T47D (cell line): ENCODE results near the gene CAND2.

Experiments used
- DNase-seq, 2 experiments: peaks; one replicate each; pipeline versions ENCODE4 v3.0.0 to v3.0.0-alpha.2; 2011 to 2012; ENCODE audit warnings: low read depth in 1 of 2, low spot score in 1 of 2
- JUND ChIP-seq: IDR thresholded peaks from 2 replicates; pipeline ENCODE4 v1.6.1; 2012; ENCODE audit warnings: low read depth
- in situ Hi-C: cut with HindIII; loops from 2 replicates; pipeline ENCODE4 v1.10.0; 2016; ENCODE audit warnings: low sequenced_read_pairs, low pct_unique_long_range_greater_than_20kb

CAND2 gene

DNA sequence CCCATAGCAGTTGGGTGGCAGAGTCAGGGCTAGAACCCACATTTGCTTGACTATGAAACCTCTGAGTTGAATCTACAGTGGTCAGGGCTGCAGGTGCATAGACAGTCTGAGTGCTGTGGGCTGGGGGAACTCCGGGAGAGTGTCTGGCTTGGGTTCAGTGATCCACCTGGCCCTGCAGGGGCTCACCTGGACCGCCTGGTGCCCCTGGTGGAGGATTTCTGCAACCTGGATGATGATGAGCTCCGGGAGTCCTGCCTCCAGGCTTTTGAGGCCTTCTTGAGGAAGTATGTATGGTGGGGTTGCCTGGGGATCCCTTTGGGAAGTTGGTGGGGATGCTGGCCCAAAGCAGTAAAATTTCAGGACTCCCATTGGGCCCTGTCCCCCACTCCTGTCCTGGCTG is 16.3 kb downstream of the CAND2 start:
- TF ChIP-seq JUND: no peak
- in situ Hi-C loops: no loop called here
- DNase-seq: no peak

DNA sequence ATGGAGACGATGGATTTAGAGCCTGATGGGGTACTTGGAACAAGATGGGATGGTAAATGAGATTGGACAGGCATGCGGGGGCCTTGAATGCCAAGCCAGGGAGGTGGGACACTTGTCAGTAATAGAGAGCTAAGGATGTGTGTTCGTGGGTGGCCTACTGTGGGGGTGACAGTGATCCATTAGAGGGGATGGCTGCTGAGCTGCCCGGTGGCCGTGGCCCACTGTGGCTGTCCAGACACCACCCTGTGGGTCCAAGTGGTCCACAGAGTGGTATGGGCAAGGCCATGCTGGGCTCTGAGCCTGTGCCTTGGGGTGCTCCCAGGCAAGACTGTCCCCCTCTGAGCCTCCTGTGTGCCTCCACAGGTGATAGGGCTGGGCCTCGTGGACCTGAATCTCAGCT is 17.5 kb downstream of the CAND2 start:
- no peak for DNase-seq
- TF ChIP-seq JUND: no peak
- in situ Hi-C loops: no loop called here

DNA sequence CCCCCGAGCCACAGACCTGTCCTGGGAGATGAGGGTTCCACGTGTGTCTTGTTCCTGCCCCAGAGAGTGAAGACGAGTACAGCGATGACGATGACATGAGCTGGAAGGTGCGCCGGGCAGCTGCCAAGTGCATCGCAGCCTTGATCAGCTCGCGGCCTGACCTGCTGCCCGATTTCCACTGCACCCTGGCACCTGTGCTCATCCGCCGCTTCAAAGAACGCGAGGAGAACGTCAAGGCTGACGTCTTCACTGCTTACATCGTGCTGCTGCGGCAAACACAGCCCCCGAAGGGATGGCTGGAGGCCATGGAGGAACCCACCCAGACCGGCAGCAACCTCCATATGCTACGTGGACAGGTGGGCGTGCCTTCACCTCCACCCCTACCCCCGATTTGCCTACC is 18.6 kb downstream of the CAND2 start:
- DNase-seq: no peak
- in situ Hi-C loops: no loop called here
- no peak for TF ChIP-seq JUND

DNA sequence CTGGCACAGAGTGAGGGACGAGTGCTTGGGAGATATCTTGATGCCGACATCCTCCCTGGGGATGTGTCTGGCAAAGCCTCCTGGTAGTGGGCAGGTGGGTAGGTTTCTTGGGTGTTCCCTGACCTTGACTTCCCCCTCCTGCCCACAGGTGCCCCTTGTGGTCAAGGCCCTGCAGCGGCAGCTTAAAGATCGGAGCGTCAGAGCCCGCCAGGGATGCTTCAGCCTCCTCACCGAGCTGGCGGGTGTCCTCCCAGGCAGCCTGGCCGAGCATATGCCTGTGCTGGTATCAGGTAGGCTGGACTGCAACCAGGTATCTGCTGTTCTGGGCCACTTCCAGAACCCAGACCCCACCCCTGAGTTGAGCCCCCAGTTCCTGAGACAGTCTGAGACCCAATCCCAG is 19.2 kb downstream of the CAND2 start:
- TF ChIP-seq JUND: no peak
- in situ Hi-C loops: no loop called here
- DNase-seq: no peak

DNA sequence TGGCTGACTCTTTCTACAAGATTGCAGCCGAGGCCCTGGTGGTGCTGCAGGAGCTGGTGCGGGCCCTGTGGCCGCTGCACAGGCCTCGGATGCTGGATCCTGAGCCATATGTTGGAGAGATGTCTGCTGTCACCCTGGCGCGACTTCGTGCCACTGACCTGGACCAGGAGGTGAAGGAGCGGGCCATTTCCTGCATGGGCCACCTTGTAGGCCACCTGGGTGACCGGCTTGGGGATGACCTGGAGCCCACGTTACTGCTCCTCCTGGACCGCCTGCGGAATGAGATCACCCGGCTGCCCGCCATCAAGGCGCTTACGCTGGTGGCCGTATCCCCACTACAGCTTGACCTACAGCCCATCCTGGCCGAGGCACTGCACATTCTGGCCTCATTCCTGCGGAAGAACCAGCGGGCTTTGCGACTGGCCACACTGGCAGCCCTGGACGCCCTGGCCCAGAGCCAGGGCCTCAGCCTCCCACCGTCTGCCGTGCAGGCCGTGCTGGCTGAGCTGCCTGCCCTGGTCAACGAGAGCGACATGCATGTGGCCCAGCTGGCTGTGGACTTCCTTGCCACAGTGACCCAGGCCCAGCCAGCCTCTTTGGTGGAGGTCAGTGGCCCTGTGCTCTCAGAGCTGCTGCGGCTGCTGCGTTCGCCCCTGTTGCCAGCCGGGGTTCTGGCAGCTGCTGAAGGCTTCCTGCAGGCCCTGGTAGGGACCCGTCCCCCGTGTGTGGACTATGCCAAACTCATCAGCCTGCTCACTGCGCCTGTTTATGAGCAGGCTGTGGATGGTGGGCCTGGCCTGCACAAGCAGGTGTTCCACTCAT is 20.3 kb downstream of the CAND2 start:
- in situ Hi-C loops: no loop called here

DNA sequence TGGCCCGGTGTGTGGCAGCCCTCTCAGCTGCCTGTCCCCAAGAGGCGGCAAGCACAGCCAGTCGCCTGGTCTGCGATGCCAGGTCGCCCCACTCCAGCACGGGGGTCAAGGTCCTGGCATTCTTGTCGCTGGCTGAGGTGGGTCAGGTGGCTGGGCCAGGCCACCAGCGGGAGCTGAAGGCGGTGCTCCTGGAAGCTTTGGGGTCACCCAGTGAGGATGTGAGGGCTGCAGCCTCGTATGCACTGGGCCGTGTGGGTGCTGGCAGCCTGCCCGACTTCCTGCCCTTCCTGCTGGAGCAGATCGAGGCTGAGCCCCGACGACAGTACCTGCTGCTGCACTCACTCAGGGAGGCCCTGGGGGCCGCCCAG is 20.8 kb downstream of the CAND2 start:
- no peak for TF ChIP-seq JUND
- in situ Hi-C loops: no loop called here
- DNase-seq: no peak

More for the DNA sequence above, 20.3 kb downstream of the CAND2 start:
- no peak for DNase-seq
- no peak for TF ChIP-seq JUND

DNA sequence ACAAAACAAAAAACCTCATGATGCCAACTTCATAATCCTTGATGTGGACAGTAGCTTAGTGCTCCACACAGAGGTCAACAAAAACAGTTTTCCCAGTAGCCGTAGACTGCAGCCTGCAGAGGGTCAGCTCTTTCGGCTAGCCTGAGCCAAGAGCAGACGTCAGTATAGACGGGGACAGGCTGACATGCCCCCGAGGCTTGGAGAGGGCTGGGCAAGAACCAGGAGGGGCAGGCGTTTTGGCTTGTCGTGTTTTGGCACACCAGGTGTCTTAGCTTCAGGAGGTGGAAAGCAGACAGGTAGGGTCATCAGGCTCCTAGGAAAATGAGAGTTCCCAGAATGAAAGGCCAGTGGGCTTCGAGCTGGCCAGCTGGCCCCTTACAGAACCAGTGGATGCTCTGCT is 21.8 kb downstream of the CAND2 start:
- no peak for TF ChIP-seq JUND
- in situ Hi-C loops: no loop called here
- no peak for DNase-seq

DNA sequence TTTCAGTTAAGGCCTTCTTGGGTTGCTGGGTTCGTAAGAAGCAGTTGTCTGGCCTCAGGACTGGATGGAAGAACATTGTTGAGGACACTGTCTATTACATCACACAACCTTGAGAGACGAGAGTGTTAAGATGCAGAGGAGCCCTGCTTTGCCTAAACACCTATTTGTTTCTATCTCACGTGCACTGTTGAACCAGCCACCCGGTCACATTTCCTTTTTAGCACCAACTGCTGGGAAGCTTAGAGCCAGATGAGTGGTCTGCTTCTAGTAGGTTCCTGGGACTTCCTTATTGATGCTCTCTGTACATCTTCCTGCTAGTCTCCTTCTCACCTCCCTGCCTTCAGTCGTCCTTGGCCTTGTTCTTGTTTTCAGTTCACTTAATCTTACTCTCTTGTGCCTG is 22.3 kb downstream of the CAND2 start:
- in situ Hi-C loops: no loop called here
- no peak for TF ChIP-seq JUND
- no peak for DNase-seq

DNA sequence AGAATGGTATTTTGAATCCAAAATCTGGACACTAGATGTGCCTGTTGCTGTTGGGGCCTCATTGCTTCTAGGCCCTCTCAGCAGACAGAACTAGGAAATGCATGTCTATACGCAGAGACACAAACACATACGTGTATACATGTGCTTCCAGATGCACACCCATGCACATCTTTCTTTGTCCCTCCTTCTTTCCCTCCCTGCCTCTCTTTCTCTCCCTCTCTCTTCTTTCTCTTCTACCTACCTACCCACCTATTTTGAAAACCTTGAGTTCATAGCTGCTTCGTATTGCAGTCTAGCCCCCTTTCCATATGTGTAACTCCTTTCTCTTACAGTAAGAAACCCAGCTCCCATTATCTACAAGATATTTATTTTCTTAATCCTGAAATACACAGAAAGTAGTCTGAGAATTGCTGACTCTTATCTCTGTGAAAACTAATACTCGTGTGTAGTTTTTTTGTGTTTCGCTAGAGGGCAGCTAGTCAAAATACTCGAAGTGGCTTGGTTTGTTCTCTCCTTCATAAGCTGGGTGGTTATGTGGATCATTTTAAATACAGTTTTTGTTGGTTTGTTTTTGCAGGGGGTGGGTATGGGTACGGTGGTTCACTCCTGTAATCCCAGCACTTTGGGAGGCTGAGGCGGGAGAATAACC is 26.4 kb downstream of the CAND2 start:
- in situ Hi-C loops: no loop called here
- peak; percentile 34 to 68 for DNase-seq
- no peak for TF ChIP-seq JUND

DNA sequence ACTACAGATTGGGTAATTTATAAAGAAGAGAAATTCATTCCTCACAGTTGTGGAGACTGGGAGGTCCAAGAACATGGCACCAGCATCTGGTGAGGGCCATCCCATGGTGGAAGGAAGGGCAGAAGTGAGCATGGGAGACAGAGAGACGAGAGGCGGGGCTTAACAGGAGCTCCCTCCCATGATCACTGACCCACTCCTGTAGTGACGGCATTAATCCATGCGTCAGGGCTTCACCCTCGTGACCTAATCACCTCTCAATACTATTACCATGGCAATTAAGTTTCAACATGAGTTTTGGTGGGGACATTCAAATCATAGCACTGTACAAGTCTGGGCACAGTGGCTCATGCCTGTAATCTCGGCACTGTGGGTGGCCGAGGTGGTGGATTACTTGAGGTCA is 27.8 kb downstream of the CAND2 start:
- no peak for TF ChIP-seq JUND
- in situ Hi-C loops: no loop called here
- no peak for DNase-seq

DNA sequence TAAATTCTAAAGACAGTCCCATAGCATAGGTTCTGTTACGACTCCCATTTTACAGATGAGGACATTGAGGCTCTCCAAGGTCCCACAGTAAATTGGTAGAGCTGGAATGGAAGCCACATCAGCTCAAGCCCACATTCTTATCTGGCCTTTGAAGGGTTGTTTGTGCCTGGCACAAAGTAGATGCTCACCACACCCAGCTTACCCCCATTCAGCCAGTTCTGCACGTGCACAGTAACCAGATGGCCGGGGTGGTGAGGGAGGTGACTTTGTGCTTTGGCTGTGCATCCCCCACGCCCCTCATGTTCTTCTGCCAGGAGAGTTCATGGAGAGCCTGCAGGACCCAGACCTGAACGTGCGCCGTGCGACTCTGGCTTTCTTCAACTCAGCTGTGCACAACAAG is 28.7 kb downstream of the CAND2 start:
- TF ChIP-seq JUND: no peak
- DNase-seq: no peak
- in situ Hi-C loops: no loop called here

DNA sequence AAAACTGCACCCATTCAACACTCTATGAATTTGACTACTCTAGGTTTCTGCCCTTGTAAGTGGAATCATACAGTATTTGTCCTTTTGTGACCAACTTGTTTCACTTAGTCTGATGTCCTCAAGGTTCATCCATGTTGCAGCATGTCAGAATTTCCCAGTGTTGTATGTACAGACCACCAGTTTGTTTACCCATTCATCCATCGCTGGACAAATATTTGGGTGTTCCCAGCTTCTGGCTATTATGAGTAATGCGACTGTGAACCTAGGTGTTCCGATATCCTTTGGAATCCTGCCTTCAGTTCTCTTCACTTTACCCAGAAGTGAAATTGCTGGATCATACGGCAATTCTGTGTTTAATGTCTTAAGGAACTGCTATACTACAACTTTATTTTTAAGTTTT is 32.3 kb downstream of the CAND2 start:
- no peak for TF ChIP-seq JUND
- in situ Hi-C loops: no loop called here
- DNase-seq: no peak

DNA sequence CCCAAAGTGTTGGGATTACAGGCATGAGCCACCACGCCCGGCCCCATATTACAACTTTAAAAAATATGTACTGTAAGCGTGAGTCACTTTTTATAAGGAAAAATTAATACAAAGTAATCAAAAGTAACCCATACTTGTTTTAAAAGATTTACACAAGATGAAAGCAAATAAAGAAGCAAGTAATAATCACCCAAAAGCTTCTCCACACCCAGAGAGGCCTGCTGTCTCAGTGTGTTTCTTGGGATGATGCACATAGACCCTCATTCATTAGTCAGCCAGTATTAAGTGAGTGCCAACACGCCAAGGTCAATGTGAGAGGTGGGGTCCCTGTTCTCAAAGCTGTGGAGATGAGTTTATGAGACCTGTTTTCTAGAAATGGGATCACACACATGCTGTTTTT is 32.9 kb downstream of the CAND2 start:
- in situ Hi-C loops: no loop called here
- TF ChIP-seq JUND: no peak
- no peak for DNase-seq
